Measurements from ENCODE around the gene PPRC1. TPM values are rescaled to one million over a fixed set of nuclear protein-coding genes. Genes with fewer than 3 reads are reported as not detected.

PPRC1 gene
- total RNA-seq, 2 donors from 2014 or later = 10.9 to 20.6 TPM

GRCh38 chr10:102195296-102195870 is 62.5 kb downstream of the PPRC1 start:
- TF ChIP-seq, protein P1, sequence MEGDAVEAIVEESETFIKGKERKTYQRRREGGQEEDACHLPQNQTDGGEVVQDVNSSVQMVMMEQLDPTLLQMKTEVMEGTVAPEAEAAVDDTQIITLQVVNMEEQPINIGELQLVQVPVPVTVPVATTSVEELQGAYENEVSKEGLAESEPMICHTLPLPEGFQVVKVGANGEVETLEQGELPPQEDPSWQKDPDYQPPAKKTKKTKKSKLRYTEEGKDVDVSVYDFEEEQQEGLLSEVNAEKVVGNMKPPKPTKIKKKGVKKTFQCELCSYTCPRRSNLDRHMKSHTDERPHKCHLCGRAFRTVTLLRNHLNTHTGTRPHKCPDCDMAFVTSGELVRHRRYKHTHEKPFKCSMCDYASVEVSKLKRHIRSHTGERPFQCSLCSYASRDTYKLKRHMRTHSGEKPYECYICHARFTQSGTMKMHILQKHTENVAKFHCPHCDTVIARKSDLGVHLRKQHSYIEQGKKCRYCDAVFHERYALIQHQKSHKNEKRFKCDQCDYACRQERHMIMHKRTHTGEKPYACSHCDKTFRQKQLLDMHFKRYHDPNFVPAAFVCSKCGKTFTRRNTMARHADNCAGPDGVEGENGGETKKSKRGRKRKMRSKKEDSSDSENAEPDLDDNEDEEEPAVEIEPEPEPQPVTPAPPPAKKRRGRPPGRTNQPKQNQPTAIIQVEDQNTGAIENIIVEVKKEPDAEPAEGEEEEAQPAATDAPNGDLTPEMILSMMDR (IDR thresholded peaks at IDR 0.05) = no peak
- DNase-seq (ENCODE audit: low spot score) = no peak
- H3K27me3 ChIP-seq = no peaks in the 10 kb centered on the region

GRCh38 chr10:102196893-102197292 is 64.1 kb downstream of the PPRC1 start:
- no peaks in the 10 kb centered on the region for H3K9me3 ChIP-seq
- no peak for DNase-seq (ENCODE audit: low spot score)
- TF ChIP-seq, protein P1 (IDR thresholded peaks at IDR 0.05) = no peak

More at GRCh38 chr10:102195296-102195870, 62.5 kb downstream of the PPRC1 start:
- Histone ChIP-seq H3K9me3 (no peaks in the 10 kb centered on the region), H3K4me1 (no peaks in the 10 kb centered on the region), H3K36me3 (no peaks in the 10 kb centered on the region), H3K4me3 (no peak overlapping the region), H3K27ac (no peak overlapping the region)

GRCh38 chr10:102198027-102198426 is 65.2 kb downstream of the PPRC1 start:
- Histone ChIP-seq H3K27ac (no peak overlapping the region), H3K27me3 (no peaks in the 10 kb centered on the region), H3K4me1 (no peaks in the 10 kb centered on the region), H3K4me3 (no peak overlapping the region), H3K36me3 (no peaks in the 10 kb centered on the region), H3K9me3 (no peaks in the 10 kb centered on the region)
- no peak for DNase-seq (ENCODE audit: low spot score)
- TF ChIP-seq, protein P1 (IDR thresholded peaks at IDR 0.05) = no peak

More at GRCh38 chr10:102196893-102197292, 64.1 kb downstream of the PPRC1 start:
- H3K27me3 ChIP-seq = no peaks in the 10 kb centered on the region
- no peak overlapping the region for H3K4me3 ChIP-seq
- no peaks in the 10 kb centered on the region for H3K36me3 ChIP-seq
- no peak overlapping the region for H3K27ac ChIP-seq
- no peaks in the 10 kb centered on the region for H3K4me1 ChIP-seq

Other genes with a start within 250 kb of the PPRC1 start
- gene ARMH3, start 76.9 kb upstream of the PPRC1 start, total RNA-seq = 10 to 100 TPM; 25.4 to 28.5 TPM
- gene HPS6, start 67.7 kb upstream of the PPRC1 start, total RNA-seq = 10 to 100 TPM; 11.2 to 15.6 TPM
- 10 to 100 TPM; 32.2 to 59.7 TPM for gene LDB1, start 12.7 kb upstream of the PPRC1 start, total RNA-seq
- 10 to 100 TPM; 42.2 to 47.8 TPM for gene NOLC1, start 19.3 kb downstream of the PPRC1 start, total RNA-seq
- under 1 TPM in 1 of 2 donors, not detected in 1; 0.39 TPM for gene ELOVL3, start 93.3 kb downstream of the PPRC1 start, total RNA-seq
- gene PITX3, start 108.5 kb downstream of the PPRC1 start, total RNA-seq = under 1 TPM; 0.28 to 0.96 TPM
- gene GBF1, start 112.5 kb downstream of the PPRC1 start, total RNA-seq = 10 to 100 TPM; 38.5 to 38.9 TPM

Measured in right atrium auricular region (tissue), 2 donors.